Uterus (tissue), 4 donors: Measurements from ENCODE around the gene ARHGAP18. TPM values are rescaled to one million over a fixed set of nuclear protein-coding genes. Genes with fewer than 3 reads are reported as not detected.

Experiments
- DNase-seq, 2 donors: peaks; one replicate each; pipeline ENCODE4 v3.0.0-alpha.2; 2019 to 2020
- H3K27ac ChIP-seq, 2 donors: fragments of 200-600 bp; sonication (generic); 1 replicate in 1 of 2; 2 replicates in 1 of 2; pipeline ENCODE4 v1.5.1; 2016 to 2018
- H3K27me3 ChIP-seq, 2 donors: fragments of 200-600 bp; sonication (generic); one replicate each; pipeline ENCODE4 v1.5.1; 2018 to 2019; ENCODE audit warnings: control low read depth in 1 of 2
- H3K36me3 ChIP-seq, 2 donors: fragments of 200-600 bp; sonication (generic); one replicate each; pipeline ENCODE4 v1.5.1; 2019; ENCODE audit warnings: control low read depth in 1 of 2
- H3K4me1 ChIP-seq, 2 donors: fragments of 200-600 bp; sonication (generic); one replicate each; pipeline ENCODE4 v1.5.1; 2018 to 2019; ENCODE audit warnings: control low read depth in 1 of 2
- H3K4me3 ChIP-seq, 2 donors: fragments of 200-600 bp; sonication (generic); 1 replicate in 1 of 2; 2 replicates in 1 of 2; pipeline ENCODE4 v1.5.1; 2018 to 2019; ENCODE audit warnings: mild to moderate bottlenecking in 1 of 2
- H3K9me3 ChIP-seq, 2 donors: fragments of 200-600 bp; sonication (generic); one replicate each; pipeline ENCODE4 v1.5.1; 2019; ENCODE audit warnings: control low read depth in 1 of 2
- POLR2A ChIP-seq, 2 donors: fragments of 450-650 bp; IDR thresholded peaks; one replicate each; pipeline ENCODE4 v1.6.1; 2016; ENCODE audit warnings: antibody characterized with exemption in 2 of 2, mild to moderate bottlenecking in 1 of 2, moderate library complexity in 1 of 2
- intact Hi-C: fragments of 100-400 bp; cut with DNase I; formaldehyde crosslinking; loops from one replicate; pipeline ENCODE4 v1.15.1; 2023; ENCODE audit warnings: low total_unique reads
- total RNA-seq, 4 donors: library from RNA; depleted of rRNA in 3 of 4; stranded (reverse); fragments of >200 nt in 3 of 4; gene quantifications; one replicate each; pipeline versions ENCODE4 v1.1.0 to v1.2.4, GENCODE V29; 2014 to 2023
- TF ChIP-seq, protein P1 (sequence below), 4 experiments: fragments of 200-600 bp in 2 of 4; fragments of 450-650 bp in 2 of 4; sonication (generic) in 2 of 4; IDR thresholded peaks; one replicate each; pipeline ENCODE4 v1.5.1; 2016 to 2019; ENCODE audit warnings: antibody characterized with exemption in 4 of 4, mild to moderate bottlenecking in 2 of 4, moderate library complexity in 1 of 4
- donor health status: DM: yes; HTN: yes; CAD: no.

ARHGAP18 gene
- total RNA-seq, 4 donors from 2014 or later: 6.3 to 36.7 (median 15.4) TPM

- no peaks in the 10 kb centered on the region for H3K9me3 ChIP-seq
- H3K4me1 ChIP-seq: no peaks in the 10 kb centered on the region
- DNase-seq: no peak
- H3K27ac ChIP-seq: no peak overlapping the region
- intact Hi-C loops: no loop called here
- H3K4me3 ChIP-seq: no peak overlapping the region
- no peaks in the 10 kb centered on the region for H3K36me3 ChIP-seq
- TF ChIP-seq POLR2A (IDR thresholded peaks at IDR 0.05): no peak
- TF ChIP-seq, protein P1, sequence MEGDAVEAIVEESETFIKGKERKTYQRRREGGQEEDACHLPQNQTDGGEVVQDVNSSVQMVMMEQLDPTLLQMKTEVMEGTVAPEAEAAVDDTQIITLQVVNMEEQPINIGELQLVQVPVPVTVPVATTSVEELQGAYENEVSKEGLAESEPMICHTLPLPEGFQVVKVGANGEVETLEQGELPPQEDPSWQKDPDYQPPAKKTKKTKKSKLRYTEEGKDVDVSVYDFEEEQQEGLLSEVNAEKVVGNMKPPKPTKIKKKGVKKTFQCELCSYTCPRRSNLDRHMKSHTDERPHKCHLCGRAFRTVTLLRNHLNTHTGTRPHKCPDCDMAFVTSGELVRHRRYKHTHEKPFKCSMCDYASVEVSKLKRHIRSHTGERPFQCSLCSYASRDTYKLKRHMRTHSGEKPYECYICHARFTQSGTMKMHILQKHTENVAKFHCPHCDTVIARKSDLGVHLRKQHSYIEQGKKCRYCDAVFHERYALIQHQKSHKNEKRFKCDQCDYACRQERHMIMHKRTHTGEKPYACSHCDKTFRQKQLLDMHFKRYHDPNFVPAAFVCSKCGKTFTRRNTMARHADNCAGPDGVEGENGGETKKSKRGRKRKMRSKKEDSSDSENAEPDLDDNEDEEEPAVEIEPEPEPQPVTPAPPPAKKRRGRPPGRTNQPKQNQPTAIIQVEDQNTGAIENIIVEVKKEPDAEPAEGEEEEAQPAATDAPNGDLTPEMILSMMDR (IDR thresholded peaks at IDR 0.05): no peak
- H3K27me3 ChIP-seq: no peaks in the 10 kb centered on the region
These were observed 116.8 kb downstream of the ARHGAP18 start for GRCh38 chr6:129593233-129593564.

DNA sequence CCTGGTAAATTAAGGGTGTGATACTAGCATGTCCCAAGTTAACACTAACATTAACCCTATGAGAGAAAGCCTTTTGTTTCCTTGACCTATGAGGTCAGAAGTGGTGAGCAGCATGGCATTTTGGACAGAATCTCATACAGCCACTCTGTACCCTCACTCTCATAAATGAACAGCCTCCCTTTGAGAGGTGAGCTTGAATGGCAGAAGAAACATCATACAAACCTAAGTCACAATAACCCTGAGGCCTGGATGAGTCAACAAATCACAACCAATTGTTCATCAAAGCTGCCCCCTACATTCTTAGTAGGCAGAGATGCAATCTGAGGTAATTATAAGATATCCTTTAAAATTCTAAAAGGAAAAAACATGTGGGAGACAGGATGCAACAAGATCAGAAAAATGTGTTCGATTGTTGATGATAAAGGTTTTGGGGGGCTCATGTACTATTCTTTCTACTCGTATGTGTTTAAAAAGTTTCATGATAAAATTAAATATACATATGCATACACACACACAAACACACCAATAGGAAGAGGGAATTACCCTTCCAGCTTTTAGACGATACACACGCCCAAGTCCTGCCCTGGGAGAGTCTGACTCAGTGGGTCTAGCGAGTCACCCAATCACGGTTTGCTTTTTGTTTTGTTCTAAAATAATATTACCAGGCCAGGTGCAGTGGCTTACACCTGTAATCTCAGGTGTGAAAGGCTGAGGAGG is 117.3 kb downstream of the ARHGAP18 start:
- Histone ChIP-seq H3K9me3 (no peaks in the 10 kb centered on the region), H3K4me1 (no peaks in the 10 kb centered on the region), H3K4me3 (no peak overlapping the region), H3K27ac (no peak overlapping the region), H3K36me3 (no peaks in the 10 kb centered on the region), H3K27me3 (no peaks in the 10 kb centered on the region)
- intact Hi-C loops: no loop called here
- TF ChIP-seq, protein P1 (IDR thresholded peaks at IDR 0.05): no peak
- no peak for TF ChIP-seq POLR2A (IDR thresholded peaks at IDR 0.05)
- no peak for DNase-seq

GRCh38 chr6:129590408-129591022 is 119.5 kb downstream of the ARHGAP18 start:
- intact Hi-C loops: no loop called here

GRCh38 chr6:129586815-129587214 is 123.2 kb downstream of the ARHGAP18 start:
- intact Hi-C loops: no loop called here
- DNase-seq: no peak
- H3K9me3 ChIP-seq: no peaks in the 10 kb centered on the region

More at GRCh38 chr6:129590408-129591022, 119.5 kb downstream of the ARHGAP18 start:
- Histone ChIP-seq H3K4me3 (no peak overlapping the region), H3K27ac (no peak overlapping the region), H3K4me1 (no peaks in the 10 kb centered on the region), H3K36me3 (no peaks in the 10 kb centered on the region), H3K27me3 (no peaks in the 10 kb centered on the region), H3K9me3 (no peaks in the 10 kb centered on the region)
- TF ChIP-seq, protein P1 (IDR thresholded peaks at IDR 0.05): no peak
- TF ChIP-seq POLR2A (IDR thresholded peaks at IDR 0.05): no peak
- DNase-seq: no peak

GRCh38 chr6:129583866-129584265 is 126.1 kb downstream of the ARHGAP18 start:
- Histone ChIP-seq H3K4me1 (no peaks in the 10 kb centered on the region), H3K27ac (no peak overlapping the region), H3K4me3 (no peak overlapping the region), H3K27me3 (no peaks in the 10 kb centered on the region), H3K9me3 (no peaks in the 10 kb centered on the region), H3K36me3 (no peaks in the 10 kb centered on the region)
- DNase-seq: no peak
- TF ChIP-seq POLR2A (IDR thresholded peaks at IDR 0.05): no peak
- TF ChIP-seq, protein P1 (IDR thresholded peaks at IDR 0.05): no peak
- intact Hi-C loops: no loop called here

More at GRCh38 chr6:129586815-129587214, 123.2 kb downstream of the ARHGAP18 start:
- Histone ChIP-seq H3K27me3 (no peaks in the 10 kb centered on the region), H3K4me3 (no peak overlapping the region), H3K4me1 (no peaks in the 10 kb centered on the region), H3K27ac (no peak overlapping the region), H3K36me3 (no peaks in the 10 kb centered on the region)
- TF ChIP-seq POLR2A (IDR thresholded peaks at IDR 0.05): no peak
- TF ChIP-seq, protein P1 (IDR thresholded peaks at IDR 0.05): no peak
